K562 (cell line): ENCODE data around the gene SUV39H2. TPM values are rescaled to one million over a fixed set of nuclear protein-coding genes. Genes with fewer than 3 reads are reported as not detected.

Experiments
- ARNT ChIP-seq, 2 experiments: fragments of 450-650 bp; IDR thresholded peaks; 2 replicates each; pipeline ENCODE4 v1.6.1; 2016; ENCODE audit warnings: mild to moderate bottlenecking in 1 of 2
- BDP1 ChIP-seq: IDR thresholded peaks from 3 replicates; pipeline ENCODE4 v1.6.1; 2011; ENCODE audit not compliant: insufficient read length, insufficient read depth
- CHD2 ChIP-seq: IDR thresholded peaks from 2 replicates; pipeline ENCODE4 v1.6.1; 2011; ENCODE audit warnings: low read depth, low read length
- KDM2B ChIP-seq: fragments of 250-450 bp; sonication (Bioruptor Pico); IDR thresholded peaks from 2 replicates; pipeline ENCODE4 v1.8.0; 2021; ENCODE audit warnings: mild to moderate bottlenecking, moderate library complexity
- KDM5B ChIP-seq: fragments of 200-600 bp; sonication (generic); IDR thresholded peaks from 2 replicates; pipeline ENCODE4 v1.6.1; 2012; ENCODE audit warnings: low read depth, mild to moderate bottlenecking, moderate library complexity, low read length, control low read depth, inconsistent platforms; ENCODE audit not compliant: insufficient replicate concordance
- MAFF ChIP-seq: IDR thresholded peaks from 2 replicates; pipeline ENCODE4 v1.6.1; 2012; ENCODE audit warnings: low read length, improper control_type of control experiment
- MED1 ChIP-seq: sonication (generic); formaldehyde crosslinking; IDR thresholded peaks from 2 replicates; pipeline ENCODE4 v1.8.1; 2023; ENCODE audit warnings: missing genetic modification reagents, borderline replicate concordance
- NRF1 ChIP-seq, 2 experiments: fragments of 450-650 bp; IDR thresholded peaks in 1 of 2; conservative IDR thresholded peaks in 1 of 2; 2 replicates each; pipeline ENCODE4 v1.6.1; 2014; ENCODE audit warnings: mild to moderate bottlenecking in 2 of 2
- PTBP1 ChIP-seq: fragments of 200-400 bp; formaldehyde crosslinking; IDR thresholded peaks from 2 replicates; pipeline ENCODE4 v1.6.1; 2017; ENCODE audit warnings: low read depth, low read length
- polyA plus RNA-seq, 8 experiments: library from polyadenylated mRNA; depleted of rRNA in 4 of 8; stranded (reverse) in 5 of 8; unstranded in 3 of 8; fragments of >200 nt; fragmentation: Nextera tagmentation in 2 of 8; fragmentation: Illumina TruSeq in 1 of 8; extraction: Ambion mirVana in 2 of 8; extraction: Trizol in 1 of 8; gene quantifications; 2 replicates each; pipeline versions ENCODE4 v1.2.1 to v1.2.3, GENCODE V29; 2011 to 2014; ENCODE audit warnings: inconsistent platforms in 1 of 8, missing spikeins in 1 of 8
- total RNA-seq, 7 experiments: library from RNA; depleted of rRNA in 6 of 7; stranded (reverse); fragments of >200 nt in 6 of 7; fragmentation: Illumina TruSeq in 2 of 7; extraction: Trizol in 2 of 7; gene quantifications; 2 replicates each; pipeline versions ENCODE4 v1.2.1 to v1.2.3, GENCODE V29; 2011 to 2021; ENCODE audit warnings: low replicate concordance in 1 of 7
- TF ChIP-seq, protein P1 (sequence below): fragments of 200-400 bp; formaldehyde crosslinking; IDR thresholded peaks from 2 replicates; pipeline ENCODE4 v1.6.1; 2017; ENCODE audit warnings: mild to moderate bottlenecking, low read depth, low read length, moderate library complexity
- TF ChIP-seq, protein P2 (sequence below): sonication (generic); formaldehyde crosslinking; IDR thresholded peaks from 2 replicates; pipeline ENCODE4 v1.8.0; 2022; ENCODE audit warnings: mild to moderate bottlenecking, missing genetic modification reagents, borderline replicate concordance
- TF ChIP-seq, protein P3 (sequence below): fragments of 250-450 bp; sonication (Bioruptor Pico); IDR thresholded peaks from 2 replicates; pipeline ENCODE4 v1.9.0; 2021; ENCODE audit warnings: mild to moderate bottlenecking, inconsistent platforms

The SUV39H2 gene
- total and polyA plus RNA-seq, 9 of the 15 experiments (the other 6 are each of a cell fraction or from before 2014, with no cell fraction given) = 24.1 to 54.3 (median 41.3) TPM

DNA sequence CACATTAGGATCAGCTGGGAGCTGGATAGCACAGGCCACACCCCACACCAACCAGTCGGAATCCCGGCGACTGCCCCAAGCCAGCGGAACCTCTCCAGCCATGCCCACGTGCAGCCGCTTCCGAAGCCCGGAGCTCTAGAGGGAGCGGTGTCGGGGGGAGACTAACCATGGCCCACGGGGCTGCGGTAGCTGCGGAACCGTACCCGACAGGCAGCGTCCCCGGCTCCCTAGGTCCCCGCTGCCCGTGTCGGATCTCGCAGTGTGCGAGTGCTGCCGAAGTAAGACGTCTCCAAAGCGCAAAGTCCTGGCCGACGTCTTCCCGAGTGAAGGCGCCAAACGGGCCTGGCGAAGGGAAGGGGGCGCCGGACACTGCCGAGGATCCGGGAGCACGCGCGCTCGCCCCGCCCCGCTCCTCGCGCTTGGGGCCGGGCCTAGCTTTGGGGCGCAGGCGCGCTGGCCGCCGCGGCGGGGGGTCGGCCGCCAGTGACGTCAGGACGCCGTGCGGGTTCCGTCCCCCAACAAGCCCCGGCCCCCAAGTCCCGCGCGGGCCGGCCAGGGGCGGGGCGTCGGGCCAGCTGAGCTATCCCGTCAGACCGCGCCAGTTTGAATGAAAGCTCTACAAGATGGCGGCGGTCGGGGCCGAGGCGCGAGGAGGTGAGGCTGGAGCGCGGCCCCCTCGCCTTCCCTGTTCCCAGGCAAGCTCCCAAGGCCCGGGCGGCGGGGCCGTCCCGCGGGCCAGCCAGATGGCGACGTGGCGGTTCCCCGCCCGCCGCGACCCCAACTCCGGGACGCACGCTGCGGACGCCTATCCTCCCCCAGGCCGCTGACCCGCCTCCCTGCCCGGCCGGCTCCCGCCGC lies at the start of gene SUV39H2 (continued):
- TF ChIP-seq, protein P1, sequence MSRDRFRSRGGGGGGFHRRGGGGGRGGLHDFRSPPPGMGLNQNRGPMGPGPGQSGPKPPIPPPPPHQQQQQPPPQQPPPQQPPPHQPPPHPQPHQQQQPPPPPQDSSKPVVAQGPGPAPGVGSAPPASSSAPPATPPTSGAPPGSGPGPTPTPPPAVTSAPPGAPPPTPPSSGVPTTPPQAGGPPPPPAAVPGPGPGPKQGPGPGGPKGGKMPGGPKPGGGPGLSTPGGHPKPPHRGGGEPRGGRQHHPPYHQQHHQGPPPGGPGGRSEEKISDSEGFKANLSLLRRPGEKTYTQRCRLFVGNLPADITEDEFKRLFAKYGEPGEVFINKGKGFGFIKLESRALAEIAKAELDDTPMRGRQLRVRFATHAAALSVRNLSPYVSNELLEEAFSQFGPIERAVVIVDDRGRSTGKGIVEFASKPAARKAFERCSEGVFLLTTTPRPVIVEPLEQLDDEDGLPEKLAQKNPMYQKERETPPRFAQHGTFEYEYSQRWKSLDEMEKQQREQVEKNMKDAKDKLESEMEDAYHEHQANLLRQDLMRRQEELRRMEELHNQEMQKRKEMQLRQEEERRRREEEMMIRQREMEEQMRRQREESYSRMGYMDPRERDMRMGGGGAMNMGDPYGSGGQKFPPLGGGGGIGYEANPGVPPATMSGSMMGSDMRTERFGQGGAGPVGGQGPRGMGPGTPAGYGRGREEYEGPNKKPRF = no peak
- 0 out of 2 replicates have a peak, but pooled peaks have one; percentile 51 for TF ChIP-seq MED1 (CRISPR knock-in tag)
- 0 out of 2 replicates have a peak, but pooled peaks have one; percentile 32 for TF ChIP-seq KDM2B (CRISPR knock-in tag)
- no peak for TF ChIP-seq ARNT (IDR thresholded peaks at IDR 0.05)
- TF ChIP-seq, protein P2, sequence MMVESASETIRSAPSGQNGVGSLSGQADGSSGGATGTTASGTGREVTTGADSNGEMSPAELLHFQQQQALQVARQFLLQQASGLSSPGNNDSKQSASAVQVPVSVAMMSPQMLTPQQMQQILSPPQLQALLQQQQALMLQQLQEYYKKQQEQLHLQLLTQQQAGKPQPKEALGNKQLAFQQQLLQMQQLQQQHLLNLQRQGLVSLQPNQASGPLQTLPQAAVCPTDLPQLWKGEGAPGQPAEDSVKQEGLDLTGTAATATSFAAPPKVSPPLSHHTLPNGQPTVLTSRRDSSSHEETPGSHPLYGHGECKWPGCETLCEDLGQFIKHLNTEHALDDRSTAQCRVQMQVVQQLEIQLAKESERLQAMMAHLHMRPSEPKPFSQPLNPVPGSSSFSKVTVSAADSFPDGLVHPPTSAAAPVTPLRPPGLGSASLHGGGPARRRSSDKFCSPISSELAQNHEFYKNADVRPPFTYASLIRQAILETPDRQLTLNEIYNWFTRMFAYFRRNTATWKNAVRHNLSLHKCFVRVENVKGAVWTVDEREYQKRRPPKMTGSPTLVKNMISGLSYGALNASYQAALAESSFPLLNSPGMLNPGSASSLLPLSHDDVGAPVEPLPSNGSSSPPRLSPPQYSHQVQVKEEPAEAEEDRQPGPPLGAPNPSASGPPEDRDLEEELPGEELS (CRISPR knock-in tag) = 0 out of 2 replicates have a peak, but pooled peaks have one; percentile 13
- peak; percentile 91 for TF ChIP-seq KDM5B
- no peak for TF ChIP-seq PTBP1
- peak; percentile 92 to 94 for TF ChIP-seq NRF1 (conservative IDR thresholded peaks at IDR 0.05 in 1 of 2, IDR thresholded peaks at IDR 0.05 in 1 of 2)
- TF ChIP-seq, protein P3, sequence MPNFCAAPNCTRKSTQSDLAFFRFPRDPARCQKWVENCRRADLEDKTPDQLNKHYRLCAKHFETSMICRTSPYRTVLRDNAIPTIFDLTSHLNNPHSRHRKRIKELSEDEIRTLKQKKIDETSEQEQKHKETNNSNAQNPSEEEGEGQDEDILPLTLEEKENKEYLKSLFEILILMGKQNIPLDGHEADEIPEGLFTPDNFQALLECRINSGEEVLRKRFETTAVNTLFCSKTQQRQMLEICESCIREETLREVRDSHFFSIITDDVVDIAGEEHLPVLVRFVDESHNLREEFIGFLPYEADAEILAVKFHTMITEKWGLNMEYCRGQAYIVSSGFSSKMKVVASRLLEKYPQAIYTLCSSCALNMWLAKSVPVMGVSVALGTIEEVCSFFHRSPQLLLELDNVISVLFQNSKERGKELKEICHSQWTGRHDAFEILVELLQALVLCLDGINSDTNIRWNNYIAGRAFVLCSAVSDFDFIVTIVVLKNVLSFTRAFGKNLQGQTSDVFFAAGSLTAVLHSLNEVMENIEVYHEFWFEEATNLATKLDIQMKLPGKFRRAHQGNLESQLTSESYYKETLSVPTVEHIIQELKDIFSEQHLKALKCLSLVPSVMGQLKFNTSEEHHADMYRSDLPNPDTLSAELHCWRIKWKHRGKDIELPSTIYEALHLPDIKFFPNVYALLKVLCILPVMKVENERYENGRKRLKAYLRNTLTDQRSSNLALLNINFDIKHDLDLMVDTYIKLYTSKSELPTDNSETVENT (CRISPR knock-in tag) = 0 out of 2 replicates have a peak, but pooled peaks have one; percentile 42
- TF ChIP-seq BDP1 = no peak
- TF ChIP-seq MAFF = no peak
- TF ChIP-seq CHD2 = peak; percentile 86
